DOHH2 (cell line): Measurements from ENCODE around the gene ST3GAL5.
A peak's percentile ranks its signal among the peaks of the same experiment; 100 is the strongest.

Experiments
- H3F3A ChIP-seq: fragments of 200-600 bp; sonication (generic), shearing (Covaris generic); 2 replicates; pipeline ENCODE4 v1.6.0; 2016; ENCODE audit warnings: antibody characterized with exemption, mild to moderate bottlenecking; ENCODE audit not compliant: control insufficient read depth, insufficient read depth
- H3K27ac ChIP-seq: fragments of 200-600 bp; sonication (generic); 2 replicates; pipeline ENCODE4 v1.5.1; 2014; ENCODE audit warnings: low read depth, mild to moderate bottlenecking, low read length, moderate library complexity
- H3K27me3 ChIP-seq: fragments of 200-600 bp; sonication (generic); 2 replicates; pipeline ENCODE4 v1.6.1; 2014; ENCODE audit warnings: mild to moderate bottlenecking, low read length, mixed read lengths; ENCODE audit not compliant: control insufficient read depth
- H3K36me3 ChIP-seq: fragments of 200-600 bp; sonication (generic); 2 replicates; pipeline ENCODE4 v1.6.1; 2014; ENCODE audit warnings: mild to moderate bottlenecking, low read length, moderate library complexity, mixed read lengths; ENCODE audit not compliant: control insufficient read depth
- H3K4me1 ChIP-seq: fragments of 200-600 bp; sonication (generic); 2 replicates; pipeline ENCODE4 v1.6.1; 2014; ENCODE audit warnings: mild to moderate bottlenecking, low read length, mixed read lengths; ENCODE audit not compliant: control insufficient read depth
- H3K4me2 ChIP-seq: fragments of 200-600 bp; sonication (generic); 2 replicates; pipeline ENCODE4 v1.6.0; 2014; ENCODE audit warnings: mild to moderate bottlenecking, low read length, moderate library complexity
- H3K4me3 ChIP-seq: fragments of 200-600 bp; sonication (generic); 2 replicates; pipeline ENCODE4 v1.5.1; 2014; ENCODE audit warnings: mild to moderate bottlenecking, low read length, mixed read lengths
- H3K79me2 ChIP-seq: fragments of 200-600 bp; sonication (generic); 2 replicates; pipeline ENCODE4 v1.6.1; 2014; ENCODE audit warnings: mild to moderate bottlenecking, low read length, mixed read lengths; ENCODE audit not compliant: control insufficient read depth
- H3K9me2 ChIP-seq: fragments of 200-600 bp; sonication (generic); replicated peaks from 2 replicates; pipeline ENCODE4 v1.6.1; 2014; ENCODE audit warnings: mild to moderate bottlenecking, low read length, mixed read lengths; ENCODE audit not compliant: control insufficient read depth
- H3K9me3 ChIP-seq: fragments of 200-600 bp; sonication (generic); 2 replicates; pipeline ENCODE4 v1.6.1; 2014; ENCODE audit warnings: antibody characterized with exemption, low read length, mixed read lengths; ENCODE audit not compliant: control insufficient read depth, insufficient read depth
- H4K20me1 ChIP-seq: fragments of 200-600 bp; sonication (generic); 2 replicates; pipeline ENCODE4 v1.6.0; 2014; ENCODE audit warnings: low read depth, mild to moderate bottlenecking, antibody characterized with exemption, low read length, moderate library complexity; ENCODE audit not compliant: control insufficient read depth, insufficient read depth
- CTCF ChIP-seq: fragments of 200-600 bp; sonication (generic); IDR thresholded peaks from one replicate; pipeline ENCODE4 v1.5.1; 2014; ENCODE audit warnings: antibody characterized with exemption, mild to moderate bottlenecking, low read depth, low read length; ENCODE audit not compliant: poor library complexity, severe bottlenecking
- EZH2phosphoT487 ChIP-seq: fragments of 200-600 bp; sonication (generic); IDR thresholded peaks from 2 replicates; pipeline ENCODE4 v1.6.1; 2017; ENCODE audit warnings: borderline replicate concordance, mild to moderate bottlenecking, antibody characterized with exemption, low read length, moderate library complexity, mixed read lengths

ST3GAL5 gene

GRCh38 chr2:85858841-85859240, 29.9 kb downstream of the ST3GAL5 start:
- Histone ChIP-seq H3F3A (no peaks in the 10 kb centered on the region), H3K27me3 (no peaks in the 10 kb centered on the region), H3K9me3 (peaks cover 4% of the 10 kb centered on the region; the same call in 1 of the 2 replicates), H4K20me1 (no peaks in the 10 kb centered on the region), H3K4me1 (peaks cover 4% of the 10 kb centered on the region), H3K36me3 (no peaks in the 10 kb centered on the region), H3K79me2 (no peaks in the 10 kb centered on the region), H3K9me2 (no peaks in the 10 kb centered on the region), H3K4me2 (no peak overlapping the region), H3K4me3 (no peak overlapping the region), H3K27ac (no peak overlapping the region)
- TF ChIP-seq CTCF (no peak), EZH2phosphoT487 (no peak)

GRCh38 chr2:85854897-85855296, 33.9 kb downstream of the ST3GAL5 start:
- H3K36me3 ChIP-seq: no peaks in the 10 kb centered on the region
- no peaks in the 10 kb centered on the region for H3K79me2 ChIP-seq

GRCh38 chr2:85854166-85854509, 34.7 kb downstream of the ST3GAL5 start:
- TF ChIP-seq EZH2phosphoT487 (no peak), CTCF (no peak)
- H4K20me1 ChIP-seq: no peaks in the 10 kb centered on the region
- H3K4me2 ChIP-seq: peak overlapping the region; percentile 54
- H3K9me3 ChIP-seq: peaks cover 4% of the 10 kb centered on the region; the same call in 1 of the 2 replicates
- H3K79me2 ChIP-seq: no peaks in the 10 kb centered on the region
- no peaks in the 10 kb centered on the region for H3K27me3 ChIP-seq
- no peaks in the 10 kb centered on the region for H3F3A ChIP-seq
- no peaks in the 10 kb centered on the region for H3K9me2 ChIP-seq
- no peak overlapping the region for H3K27ac ChIP-seq
- peaks cover 18% of the 10 kb centered on the region for H3K4me1 ChIP-seq
- H3K36me3 ChIP-seq: no peaks in the 10 kb centered on the region
- H3K4me3 ChIP-seq: peak overlapping the region; percentile 37; the same call in 1 of the 2 replicates

More at GRCh38 chr2:85854897-85855296, 33.9 kb downstream of the ST3GAL5 start:
- no peaks in the 10 kb centered on the region for H3F3A ChIP-seq
- no peaks in the 10 kb centered on the region for H3K9me2 ChIP-seq
- H3K9me3 ChIP-seq: peaks cover 4% of the 10 kb centered on the region; the same call in 1 of the 2 replicates
- no peak overlapping the region for H3K4me2 ChIP-seq
- peaks cover 18% of the 10 kb centered on the region for H3K4me1 ChIP-seq
- no peak for TF ChIP-seq EZH2phosphoT487
- TF ChIP-seq CTCF: no peak
- no peak overlapping the region for H3K27ac ChIP-seq
- H3K4me3 ChIP-seq: no peak overlapping the region
- H4K20me1 ChIP-seq: no peaks in the 10 kb centered on the region
- no peaks in the 10 kb centered on the region for H3K27me3 ChIP-seq
